Upper lobe of left lung (tissue), 6 donors: ENCODE data around the gene IZUMO2. TPM values are rescaled to one million over a fixed set of nuclear protein-coding genes. Genes with fewer than 3 reads are reported as not detected.

Experiments
- ATAC-seq, 2 donors: fragments of 200-7000 bp; cut with Tn5 transposase; one replicate each; pipeline ENCODE4 v1.9.1; 2022; ENCODE audit warnings: mild to moderate bottlenecking in 2 of 2, moderate library complexity in 2 of 2; ENCODE audit not compliant: low FRiP score in 2 of 2
- DNase-seq, 2 donors: peaks; one replicate each; pipeline ENCODE4 v3.0.0-alpha.2; 2019 to 2020
- H3K27ac ChIP-seq, 4 donors: fragments of 200-600 bp; sonication (generic); one replicate each; pipeline ENCODE4 v1.5.1; 2016 to 2019
- H3K27me3 ChIP-seq, 4 donors: fragments of 200-600 bp; sonication (generic); one replicate each; pipeline ENCODE4 v1.5.1; 2017 to 2019
- H3K36me3 ChIP-seq, 4 donors: fragments of 200-600 bp; sonication (generic); one replicate each; pipeline ENCODE4 v1.5.1; 2016 to 2019
- H3K4me1 ChIP-seq, 4 donors: fragments of 200-600 bp; sonication (generic); one replicate each; pipeline ENCODE4 v1.5.1; 2018 to 2019
- H3K4me3 ChIP-seq, 4 donors: fragments of 200-600 bp; sonication (generic); one replicate each; pipeline ENCODE4 v1.5.1; 2017 to 2019; ENCODE audit warnings: mild to moderate bottlenecking in 2 of 4, moderate library complexity in 1 of 4
- H3K9me3 ChIP-seq, 4 donors: fragments of 200-600 bp; sonication (generic); one replicate each; pipeline ENCODE4 v1.5.1; 2018 to 2019
- EP300 ChIP-seq, 4 donors: sonication (generic); formaldehyde crosslinking; IDR thresholded peaks; one replicate each; pipeline ENCODE4 v1.5.1; 2017; ENCODE audit warnings: antibody characterized with exemption in 4 of 4, control low read depth in 2 of 4
- POLR2A ChIP-seq, 4 donors: fragments of 450-650 bp; IDR thresholded peaks; one replicate each; pipeline ENCODE4 v1.5.1; 2016 to 2017; ENCODE audit warnings: antibody characterized with exemption in 4 of 4, mild to moderate bottlenecking in 2 of 4
- POLR2AphosphoS5 ChIP-seq, 2 donors: sonication (generic); formaldehyde crosslinking; IDR thresholded peaks; one replicate each; pipeline ENCODE4 v1.5.1; 2017; ENCODE audit warnings: antibody characterized with exemption in 2 of 2
- WGBS, 2 donors: methylation state at CpG; one replicate each; pipeline ENCODE4 v1.1.5; 2017 to 2018; 5-methylcytosine and 5-hydroxymethylcytosine counted together
- total RNA-seq, 6 donors: library from RNA; depleted of rRNA in 4 of 6; stranded (reverse); fragments of >200 nt in 4 of 6; gene quantifications; one replicate each; pipeline versions ENCODE4 v1.1.0 to v1.2.1, GENCODE V29; 2016 to 2021
- TF ChIP-seq, protein P1 (sequence below), 6 experiments: fragments of 450-650 bp in 4 of 6; fragments of 200-600 bp in 2 of 6; sonication (generic) in 2 of 6; IDR thresholded peaks; one replicate each; pipeline ENCODE4 v1.5.1; 2016 to 2019; ENCODE audit warnings: antibody characterized with exemption in 6 of 6
- donor health status: DM: no; HTN: no; CAD: no; lungs with moderate emphysema.
- donor health status: DM: no; HTN: yes; CAD: no; lungs with severe emphysema.

Gene IZUMO2
- total RNA-seq, 6 donors from 2014 or later: not detected

- no peaks in the 10 kb centered on the region for H3K36me3 ChIP-seq
- DNase-seq (no peak), ATAC-seq (no peak)
- TF ChIP-seq POLR2AphosphoS5 (IDR thresholded peaks at IDR 0.05) (no peak), POLR2A (IDR thresholded peaks at IDR 0.05) (no peak), EP300 (IDR thresholded peaks at IDR 0.05) (no peak)
- TF ChIP-seq, protein P1, sequence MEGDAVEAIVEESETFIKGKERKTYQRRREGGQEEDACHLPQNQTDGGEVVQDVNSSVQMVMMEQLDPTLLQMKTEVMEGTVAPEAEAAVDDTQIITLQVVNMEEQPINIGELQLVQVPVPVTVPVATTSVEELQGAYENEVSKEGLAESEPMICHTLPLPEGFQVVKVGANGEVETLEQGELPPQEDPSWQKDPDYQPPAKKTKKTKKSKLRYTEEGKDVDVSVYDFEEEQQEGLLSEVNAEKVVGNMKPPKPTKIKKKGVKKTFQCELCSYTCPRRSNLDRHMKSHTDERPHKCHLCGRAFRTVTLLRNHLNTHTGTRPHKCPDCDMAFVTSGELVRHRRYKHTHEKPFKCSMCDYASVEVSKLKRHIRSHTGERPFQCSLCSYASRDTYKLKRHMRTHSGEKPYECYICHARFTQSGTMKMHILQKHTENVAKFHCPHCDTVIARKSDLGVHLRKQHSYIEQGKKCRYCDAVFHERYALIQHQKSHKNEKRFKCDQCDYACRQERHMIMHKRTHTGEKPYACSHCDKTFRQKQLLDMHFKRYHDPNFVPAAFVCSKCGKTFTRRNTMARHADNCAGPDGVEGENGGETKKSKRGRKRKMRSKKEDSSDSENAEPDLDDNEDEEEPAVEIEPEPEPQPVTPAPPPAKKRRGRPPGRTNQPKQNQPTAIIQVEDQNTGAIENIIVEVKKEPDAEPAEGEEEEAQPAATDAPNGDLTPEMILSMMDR (IDR thresholded peaks at IDR 0.05): no peak
- H3K9me3 ChIP-seq: peaks cover 0 to 6% (median 2%) of the 10 kb centered on the region in 4 donors
- H3K27me3 ChIP-seq: no peaks in the 10 kb centered on the region
- H3K4me1 ChIP-seq: no peaks in the 10 kb centered on the region
- WGBS, 2 donors: 84% methylated on average over 8 of the region's 8 CpGs
- no peak overlapping the region for H3K27ac ChIP-seq
- H3K4me3 ChIP-seq: no peak overlapping the region
Observed at GRCh38 chr19:50155520-50156109, 7.5 kb downstream of the IZUMO2 start.

DNA sequence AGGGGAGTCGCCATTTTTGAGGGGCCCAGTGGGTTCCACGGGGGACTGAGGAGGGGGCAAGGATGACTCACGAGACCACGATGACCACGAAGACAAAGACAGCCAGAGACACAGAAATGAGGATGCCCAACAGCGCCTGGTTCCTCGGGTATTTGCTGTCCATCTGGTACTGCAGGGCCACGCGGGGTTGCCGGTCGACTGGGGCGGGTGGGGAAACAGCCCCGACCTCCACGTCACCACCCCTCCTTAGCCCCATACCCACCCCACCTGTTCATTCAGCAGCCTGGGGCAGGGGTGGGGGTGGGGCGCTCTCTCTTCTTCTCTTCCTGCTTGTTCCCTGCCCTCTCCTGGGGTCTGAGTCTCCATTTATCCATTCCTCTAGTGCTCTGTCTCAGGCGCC, 8.6 kb downstream of the IZUMO2 start:
- H3K27me3 ChIP-seq: no peaks in the 10 kb centered on the region
- H3K4me1 ChIP-seq: no peaks in the 10 kb centered on the region
- H3K9me3 ChIP-seq: peaks cover 0 to 6% (median 2%) of the 10 kb centered on the region in 4 donors
- H3K27ac ChIP-seq: no peak overlapping the region
- DNase-seq (no peak), ATAC-seq (no peak)
- no peaks in the 10 kb centered on the region for H3K36me3 ChIP-seq
- no peak for TF ChIP-seq POLR2A (IDR thresholded peaks at IDR 0.05)
- TF ChIP-seq, protein P1 (IDR thresholded peaks at IDR 0.05): no peak
- TF ChIP-seq POLR2AphosphoS5 (IDR thresholded peaks at IDR 0.05): no peak
- TF ChIP-seq EP300 (IDR thresholded peaks at IDR 0.05): no peak
- WGBS, 2 donors: 70 to 76% methylated on average over 16 of the region's 16 CpGs
- no peak overlapping the region for H3K4me3 ChIP-seq

DNA sequence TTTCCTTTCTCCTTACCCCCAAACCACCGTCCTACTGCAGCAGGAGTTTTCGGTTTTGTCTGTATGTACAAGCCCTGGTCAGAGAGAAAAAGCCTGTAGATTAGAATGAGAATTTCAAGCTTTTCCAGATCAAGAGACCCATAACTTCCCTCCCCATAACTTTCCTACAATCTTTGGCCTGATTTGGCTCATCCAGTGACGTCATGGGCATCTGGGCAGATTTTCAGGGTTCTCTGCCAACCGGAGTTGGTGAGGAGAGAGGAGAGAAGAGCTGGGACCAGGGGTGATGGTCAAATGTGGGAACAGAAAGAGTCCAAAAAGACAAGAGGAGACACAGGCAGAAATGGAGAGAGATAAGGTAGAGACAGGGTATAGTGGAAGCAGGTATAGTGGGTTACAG, 10.5 kb downstream of the IZUMO2 start:
- peaks cover 0 to 9% (median under 1%) of the 10 kb centered on the region in 4 donors for H3K4me1 ChIP-seq
- WGBS, 2 donors: 79 to 81% methylated on average over 4 of the region's 4 CpGs
- no peak overlapping the region for H3K27ac ChIP-seq
- DNase-seq (no peak), ATAC-seq (no peak)
- no peak overlapping the region for H3K4me3 ChIP-seq
- no peaks in the 10 kb centered on the region for H3K36me3 ChIP-seq
- no peaks in the 10 kb centered on the region for H3K9me3 ChIP-seq
- TF ChIP-seq POLR2AphosphoS5 (IDR thresholded peaks at IDR 0.05): no peak
- TF ChIP-seq, protein P1 (IDR thresholded peaks at IDR 0.05): no peak
- no peak for TF ChIP-seq POLR2A (IDR thresholded peaks at IDR 0.05)
- no peak for TF ChIP-seq EP300 (IDR thresholded peaks at IDR 0.05)
- no peaks in the 10 kb centered on the region for H3K27me3 ChIP-seq

DNA sequence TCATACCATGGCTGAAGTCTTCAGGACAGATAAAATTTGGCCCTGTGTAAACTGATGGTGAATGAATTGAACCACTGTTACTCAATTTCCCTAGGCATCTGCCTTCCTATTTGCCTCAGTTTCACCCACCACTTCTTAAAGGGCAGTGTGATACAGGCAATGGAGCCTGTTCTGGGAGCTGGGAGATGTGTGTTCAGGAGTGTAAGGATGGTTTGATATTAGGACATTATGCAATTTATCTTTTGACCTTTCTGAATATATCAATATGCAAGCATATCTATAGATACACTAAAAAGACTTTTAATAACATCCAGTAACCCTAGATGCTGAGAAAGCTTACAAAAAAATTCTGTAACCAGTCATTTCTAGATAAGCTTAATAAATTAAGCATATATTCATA, 14.6 kb downstream of the IZUMO2 start:
- H3K27ac ChIP-seq: no peak overlapping the region
- no peaks in the 10 kb centered on the region for H3K27me3 ChIP-seq
- DNase-seq: no peak
- H3K4me3 ChIP-seq: no peak overlapping the region
- peaks cover 3 to 10% (median 6%) of the 10 kb centered on the region in 4 donors for H3K4me1 ChIP-seq
- ATAC-seq: no peak
- no peaks in the 10 kb centered on the region for H3K36me3 ChIP-seq
- TF ChIP-seq POLR2AphosphoS5 (IDR thresholded peaks at IDR 0.05): no peak
- no peak for TF ChIP-seq EP300 (IDR thresholded peaks at IDR 0.05)
- TF ChIP-seq, protein P1 (IDR thresholded peaks at IDR 0.05): no peak
- H3K9me3 ChIP-seq: no peaks in the 10 kb centered on the region
